A673 (cell line): Measurements from ENCODE around the gene PDHA1. TPM values are rescaled to one million over a fixed set of nuclear protein-coding genes. Genes with fewer than 3 reads are reported as not detected.

ENCODE experiments used
- BruUV-seq: library from RNA; stranded (reverse); fragments of 400-500 nt; replicated peaks from 2 replicates; lab custom pipeline; 2021; lab: Mats Ljungman, UMichigan
- CTCF ChIA-PET: fragments of 300-600 bp; sonication (Branson Sonifier 250); formaldehyde crosslinking; loops from one replicate; lab custom pipeline; 2022; ENCODE audit warnings: antibody characterized with exemption; lab: Charles Lee
- POLR2A ChIA-PET: fragments of 300-600 bp; sonication (Branson Sonifier 250); formaldehyde crosslinking; loops from one replicate; lab custom pipeline; 2022; ENCODE audit warnings: antibody characterized with exemption; ENCODE audit not compliant: low non-redundant PET; lab: Charles Lee
- DNase-seq: peaks from one replicate; pipeline ENCODE4 v3.0.0-alpha.2; 2015; ENCODE audit warnings: low spot score
- H3K27ac ChIP-seq: fragments of 200-600 bp; sonication (generic); 2 replicates; pipeline ENCODE4 v1.5.1; 2016; ENCODE audit warnings: mixed run types, low read depth, mild to moderate bottlenecking, mixed read lengths, antibody characterized with exemption, low read length; ENCODE audit not compliant: poor library complexity, severe bottlenecking
- H3K27me3 ChIP-seq: fragments of 200-600 bp; sonication (generic); replicated peaks from 2 replicates; pipeline ENCODE4 v1.6.1; 2017; ENCODE audit warnings: mixed run types, low read depth, mild to moderate bottlenecking, mixed read lengths, antibody characterized with exemption, low read length; ENCODE audit not compliant: insufficient read depth, poor library complexity
- H3K36me3 ChIP-seq: fragments of 200-600 bp; sonication (generic); 2 replicates; pipeline ENCODE4 v1.6.1; 2016; ENCODE audit warnings: mixed run types, mild to moderate bottlenecking, mixed read lengths, antibody characterized with exemption, low read length; ENCODE audit not compliant: insufficient read depth, poor library complexity, severe bottlenecking
- H3K4me1 ChIP-seq: fragments of 200-600 bp; sonication (generic); 2 replicates; pipeline ENCODE4 v1.6.1; 2017; ENCODE audit warnings: mixed run types, mild to moderate bottlenecking, mixed read lengths, antibody characterized with exemption, low read length; ENCODE audit not compliant: insufficient read depth, poor library complexity, severe bottlenecking
- H3K4me3 ChIP-seq: fragments of 200-600 bp; sonication (generic); 2 replicates; pipeline ENCODE4 v1.5.1; 2016; ENCODE audit warnings: low read depth, mixed run types, mild to moderate bottlenecking, mixed read lengths, low read length; ENCODE audit not compliant: poor library complexity, severe bottlenecking
- H3K9me3 ChIP-seq: fragments of 200-600 bp; sonication (generic); 2 replicates; pipeline ENCODE4 v1.6.1; 2016; ENCODE audit warnings: mixed run types, low read depth, mild to moderate bottlenecking, mixed read lengths, antibody characterized with exemption, low read length; ENCODE audit not compliant: poor library complexity, severe bottlenecking
- CTCF ChIP-seq: fragments of 300-800, 200-600 bp; sonication (generic); conservative IDR thresholded peaks from 2 replicates; pipeline ENCODE4 v1.5.1; 2017; ENCODE audit warnings: low read depth, mild to moderate bottlenecking, antibody characterized with exemption, low read length, moderate library complexity, mixed read lengths
- EZH2 ChIP-seq: fragments of 200-600 bp; sonication (generic); IDR thresholded peaks from 2 replicates; pipeline ENCODE4 v1.6.1; 2017; ENCODE audit warnings: borderline replicate concordance, low read depth, mild to moderate bottlenecking, mixed read lengths, antibody characterized with exemption, low read length; ENCODE audit not compliant: poor library complexity, severe bottlenecking
- intact Hi-C: fragments of 100-400 bp; cut with micrococcal nuclease; formaldehyde crosslinking; loops from one replicate; pipeline ENCODE4 v1.10.0; 2022; ENCODE audit not compliant: unreplicated experiment
- total RNA-seq: library from RNA; stranded (reverse); gene quantifications from 2 replicates; pipeline ENCODE4 v1.2.3, GENCODE V29; 2021

PDHA1 gene
- total RNA-seq, 1 experiment from 2014 or later, result 350 TPM

GRCh38 chrX:19326567-19326966, 17.2 kb upstream of the PDHA1 start:
- CTCF ChIA-PET, result no interaction called here

GRCh38 chrX:19331831-19332230, 11.9 kb upstream of the PDHA1 start:
- Histone ChIP-seq H3K27ac (peak overlapping the region; percentile 78), H3K9me3 (peaks cover 12% of the 10 kb centered on the region), H3K36me3 (no peaks in the 10 kb centered on the region), H3K4me3 (no peak overlapping the region), H3K27me3 (no peaks in the 10 kb centered on the region), H3K4me1 (peaks cover 16% of the 10 kb centered on the region)
- BruUV-seq, result no TSS peak
- POLR2A ChIA-PET, result no interaction called here
- intact Hi-C loops, result loop anchor here (2.0 to 5.0 kb wide), 4 partner anchors 105 to 290 kb away; no protein-coding TSS in a partner anchor
- TF ChIP-seq CTCF, result no peak
- no peak for TF ChIP-seq EZH2
- no peak for DNase-seq
- CTCF ChIA-PET, result interaction anchor here (2.7 kb wide), 1 partner anchor 399 kb away, joined by 46 read pairs; no protein-coding TSS in a partner anchor

More at GRCh38 chrX:19326567-19326966, 17.2 kb upstream of the PDHA1 start:
- Histone ChIP-seq H3K27ac (no peak overlapping the region), H3K9me3 (no peaks in the 10 kb centered on the region), H3K4me1 (no peaks in the 10 kb centered on the region), H3K27me3 (no peaks in the 10 kb centered on the region), H3K36me3 (no peaks in the 10 kb centered on the region), H3K4me3 (no peak overlapping the region)
- DNase-seq, result no peak
- no TSS peak for BruUV-seq
- intact Hi-C loops, result no loop called here
- TF ChIP-seq CTCF (no peak), EZH2 (no peak)
- POLR2A ChIA-PET, result no interaction called here

- no peaks in the 10 kb centered on the region for H3K36me3 ChIP-seq
- H3K4me3 ChIP-seq, result no peak overlapping the region
- CTCF ChIA-PET, result interaction anchor here (0.7 to 2.7 kb wide), 6 partner anchors 156 to 811 kb away, joined by 3 to 46 read pairs (median 12); no protein-coding TSS in a partner anchor
- H3K27me3 ChIP-seq, result no peaks in the 10 kb centered on the region
- BruUV-seq, result no TSS peak
- intact Hi-C loops, result loop anchor here (1.0 to 5.0 kb wide), 7 partner anchors 106 to 401 kb away; no protein-coding TSS in a partner anchor
- H3K27ac ChIP-seq, result peak overlapping the region; percentile 78
- DNase-seq, result peak; percentile 96
- peaks cover 12% of the 10 kb centered on the region for H3K9me3 ChIP-seq
- H3K4me1 ChIP-seq, result peaks cover 16% of the 10 kb centered on the region
- POLR2A ChIA-PET, result no interaction called here
- TF ChIP-seq CTCF (no peak), EZH2 (no peak)
Observed at GRCh38 chrX:19332983-19333382, 10.7 kb upstream of the PDHA1 start.
